Measurements from ENCODE around the gene CAB39L. TPM values are rescaled to one million over a fixed set of nuclear protein-coding genes. Genes with fewer than 3 reads are reported as not detected.
A peak's percentile ranks its signal among the peaks of the same experiment; 100 is the strongest.

CAB39L gene
- total and polyA plus RNA-seq, 2 experiments from 2014 or later, result 6.1 to 7.3 TPM

- no peak overlapping the region for H3K4me2 ChIP-seq (ENCODE audit: unreplicated experiment)
- H3K27ac ChIP-seq, result no peak overlapping the region
- no peaks in the 10 kb centered on the region for H3K27me3 ChIP-seq (replicated peaks; ENCODE audit: insufficient read depth)
- no peaks in the 10 kb centered on the region for H3K9me2 ChIP-seq (ENCODE audit: insufficient read depth)
- no peak for DNase-seq
- in situ Hi-C loops (cut with MboI), result no loop called here
- no peaks in the 10 kb centered on the region for H3K9me3 ChIP-seq (ENCODE audit: low read depth)
- no peak for TF ChIP-seq EZH2phosphoT487 (IDR thresholded peaks at IDR 0.05; ENCODE audit: insufficient read depth, low read depth)
- TF ChIP-seq EZH2 (IDR thresholded peaks at IDR 0.05; ENCODE audit: insufficient read depth, poor library complexity, severe bottlenecking), result no peak
- H3K9ac ChIP-seq, result no peak overlapping the region
- H2AFZ ChIP-seq, result no peak overlapping the region
- no peaks in the 10 kb centered on the region for H3K4me1 ChIP-seq (ENCODE audit: insufficient read depth)
- 98% methylated on average over 2 of the region's 2 CpGs for WGBS, 2 experiments (ENCODE audit: low coverage in 1 of 2, low lambda C conversion rate in 2 of 2, missing lambda C conversion rate in 2 of 2)
- H3K36me3 ChIP-seq (ENCODE audit: low read depth), result no peaks in the 10 kb centered on the region
- no peak overlapping the region for H3K4me3 ChIP-seq
- no peaks in the 10 kb centered on the region for H3K79me2 ChIP-seq (ENCODE audit: insufficient read depth)
- no peaks in the 10 kb centered on the region for H3F3A ChIP-seq (ENCODE audit: insufficient read depth)
- H4K20me1 ChIP-seq (ENCODE audit: insufficient read depth), result no peaks in the 10 kb centered on the region
These were observed 165.7 kb downstream of the CAB39L start for GRCh38 chr13:49278211-49278610.

- no peak overlapping the region for H2AFZ ChIP-seq
- H3K27ac ChIP-seq, result no peak overlapping the region
- no peaks in the 10 kb centered on the region for H3K9me3 ChIP-seq (ENCODE audit: low read depth)
- no peaks in the 10 kb centered on the region for H3K9me2 ChIP-seq (ENCODE audit: insufficient read depth)
- in situ Hi-C loops (cut with MboI), result no loop called here
- no peak overlapping the region for H3K9ac ChIP-seq
- no peaks in the 10 kb centered on the region for H3K4me1 ChIP-seq (ENCODE audit: insufficient read depth)
- DNase-seq, result no peak
- H3K27me3 ChIP-seq (replicated peaks; ENCODE audit: insufficient read depth), result no peaks in the 10 kb centered on the region
- no peak for TF ChIP-seq EZH2phosphoT487 (IDR thresholded peaks at IDR 0.05; ENCODE audit: insufficient read depth, low read depth)
- TF ChIP-seq EZH2 (IDR thresholded peaks at IDR 0.05; ENCODE audit: insufficient read depth, poor library complexity, severe bottlenecking), result no peak
- H3K36me3 ChIP-seq (ENCODE audit: low read depth), result peaks cover 9% of the 10 kb centered on the region; the same call in 1 of the 2 replicates
- no peaks in the 10 kb centered on the region for H3F3A ChIP-seq (ENCODE audit: insufficient read depth)
- WGBS, 2 experiments (ENCODE audit: low coverage in 1 of 2, low lambda C conversion rate in 2 of 2, missing lambda C conversion rate in 2 of 2), result 51 to 58% methylated on average over 2 of the region's 2 CpGs
- H3K79me2 ChIP-seq (ENCODE audit: insufficient read depth), result no peaks in the 10 kb centered on the region
- no peak overlapping the region for H3K4me2 ChIP-seq (ENCODE audit: unreplicated experiment)
- no peak overlapping the region for H3K4me3 ChIP-seq
- H4K20me1 ChIP-seq (ENCODE audit: insufficient read depth), result no peaks in the 10 kb centered on the region
These were observed 171.6 kb downstream of the CAB39L start for GRCh38 chr13:49272296-49272695.

- Histone ChIP-seq H3K9me3 (ENCODE audit: low read depth) (no peaks in the 10 kb centered on the region), H3K9me2 (ENCODE audit: insufficient read depth) (no peaks in the 10 kb centered on the region), H4K20me1 (ENCODE audit: insufficient read depth) (no peaks in the 10 kb centered on the region), H3K36me3 (ENCODE audit: low read depth) (peaks cover 10% of the 10 kb centered on the region; the same call in 1 of the 2 replicates), H3K27ac (no peak overlapping the region), H3K4me3 (no peak overlapping the region), H3K9ac (no peak overlapping the region), H3K4me1 (ENCODE audit: insufficient read depth) (no peaks in the 10 kb centered on the region), H3K79me2 (ENCODE audit: insufficient read depth) (no peaks in the 10 kb centered on the region), H3F3A (ENCODE audit: insufficient read depth) (no peaks in the 10 kb centered on the region; the same call in 1 of the 2 replicates), H2AFZ (no peak overlapping the region), H3K4me2 (ENCODE audit: unreplicated experiment) (no peak overlapping the region), H3K27me3 (replicated peaks; ENCODE audit: insufficient read depth) (no peaks in the 10 kb centered on the region)
- TF ChIP-seq EZH2 (IDR thresholded peaks at IDR 0.05; ENCODE audit: insufficient read depth, poor library complexity, severe bottlenecking) (no peak), EZH2phosphoT487 (IDR thresholded peaks at IDR 0.05; ENCODE audit: insufficient read depth, low read depth) (no peak)
- DNase-seq, result no peak
- in situ Hi-C loops (cut with MboI), result no loop called here
- 53 to 55% methylated on average over 1 of the region's 1 CpG for WGBS, 2 experiments (ENCODE audit: low coverage in 1 of 2, low lambda C conversion rate in 2 of 2, missing lambda C conversion rate in 2 of 2)
These were observed 172.6 kb downstream of the CAB39L start for GRCh38 chr13:49271264-49271663.

GRCh38 chr13:49265822-49266221, 178.0 kb downstream of the CAB39L start:
- no peak overlapping the region for H2AFZ ChIP-seq
- 95 to 98% methylated on average over 2 of the region's 2 CpGs for WGBS, 2 experiments (ENCODE audit: low coverage in 1 of 2, low lambda C conversion rate in 2 of 2, missing lambda C conversion rate in 2 of 2)

More at GRCh38 chr13:49265822-49266221, 178.0 kb downstream of the CAB39L start:
- in situ Hi-C loops (cut with MboI), result no loop called here
- peak; percentile 6 for DNase-seq
- H3K27ac ChIP-seq, result no peak overlapping the region
- H3K79me2 ChIP-seq (ENCODE audit: insufficient read depth), result no peaks in the 10 kb centered on the region
- no peaks in the 10 kb centered on the region for H3K9me3 ChIP-seq (ENCODE audit: low read depth)
- no peak overlapping the region for H3K4me3 ChIP-seq
- no peak overlapping the region for H3K9ac ChIP-seq
- H3K4me2 ChIP-seq (ENCODE audit: unreplicated experiment), result no peak overlapping the region
- no peak for TF ChIP-seq EZH2phosphoT487 (IDR thresholded peaks at IDR 0.05; ENCODE audit: insufficient read depth, low read depth)
- TF ChIP-seq EZH2 (IDR thresholded peaks at IDR 0.05; ENCODE audit: insufficient read depth, poor library complexity, severe bottlenecking), result no peak
- H3F3A ChIP-seq (ENCODE audit: insufficient read depth), result no peaks in the 10 kb centered on the region; the same call in 1 of the 2 replicates
- no peaks in the 10 kb centered on the region for H4K20me1 ChIP-seq (ENCODE audit: insufficient read depth)
- H3K36me3 ChIP-seq (ENCODE audit: low read depth), result peaks cover 22% of the 10 kb centered on the region; the same call in 1 of the 2 replicates
- no peaks in the 10 kb centered on the region for H3K9me2 ChIP-seq (ENCODE audit: insufficient read depth)
- H3K4me1 ChIP-seq (ENCODE audit: insufficient read depth), result no peaks in the 10 kb centered on the region
- H3K27me3 ChIP-seq (replicated peaks; ENCODE audit: insufficient read depth), result no peaks in the 10 kb centered on the region

All from GM23248 (cell line).